ENCODE results near the gene CD52. TPM values are rescaled to one million over a fixed set of nuclear protein-coding genes. Genes with fewer than 3 reads are reported as not detected.

The CD52 gene
- total and polyA plus RNA-seq, 2 of the 4 experiments (the other 2 are of a cell fraction): 1.6 TPM; not detected in 1

DNA sequence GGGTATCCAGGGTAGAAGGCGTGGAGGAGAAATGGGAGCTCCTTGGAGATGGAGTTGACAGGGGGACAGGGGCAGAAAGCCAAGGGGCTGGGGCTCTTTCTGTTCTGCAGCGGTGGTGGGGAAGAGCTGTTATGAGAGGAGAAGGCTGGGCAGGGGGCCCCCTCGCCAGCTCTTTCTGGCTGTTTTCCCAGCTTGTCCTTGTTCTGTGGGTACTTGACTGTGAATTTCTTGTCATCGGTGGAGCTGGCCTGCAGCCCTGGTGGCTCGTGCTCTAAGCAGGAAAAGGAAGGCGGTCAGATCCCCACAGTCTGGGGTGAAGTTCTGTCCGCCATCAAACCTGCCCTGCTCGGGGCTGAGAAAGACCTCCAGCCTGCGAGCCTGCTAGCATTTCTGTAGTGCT lies 47.2 kb downstream of the CD52 start:
- intact Hi-C loops (cut with micrococcal nuclease) (no loop called here), in situ Hi-C loops (cut with MboI; ENCODE audit: low sequenced_read_pairs) (no loop called here), dilution Hi-C loops (cut with HindIII; ENCODE audit: low sequenced_read_pairs, unreplicated experiment) (no loop called here)
- no peak overlapping the region for H2AK5ac ChIP-seq (ENCODE audit: low read depth, low read length)
- no peak overlapping the region for H3K4ac ChIP-seq (ENCODE audit: low read depth, low read length)
- no peaks in the 10 kb centered on the region for H3K36me3 ChIP-seq (ENCODE audit: control insufficient read depth, insufficient read depth, low read length)
- H2AK9ac ChIP-seq (replicated peaks; ENCODE audit: low read depth, low read length, poor library complexity): no peak overlapping the region
- no peak overlapping the region for H3K23ac ChIP-seq (ENCODE audit: low read depth, low read length)
- no peaks in the 10 kb centered on the region for H3K9me1 ChIP-seq (ENCODE audit: insufficient read depth, low read length)
- ATAC-seq (ENCODE audit: low read depth): no peak
- H3K18ac ChIP-seq (ENCODE audit: low read depth, low read length): no peak overlapping the region
- H3K79me1 ChIP-seq (ENCODE audit: low read depth in 1 of 2, low read length in 2 of 2): no peaks in the 10 kb centered on the region
- no peak overlapping the region for H2BK5ac ChIP-seq (ENCODE audit: low read depth, low read length, poor library complexity, severe bottlenecking)
- H4K91ac ChIP-seq (ENCODE audit: insufficient read depth, low read depth, low read length): no peak overlapping the region
- no peak overlapping the region for H2BK15ac ChIP-seq (ENCODE audit: low read depth, low read length)
- no peak for TF ChIP-seq RAD21 (IDR thresholded peaks at IDR 0.05; ENCODE audit: low read length)
- TF ChIP-seq NFE2L2 (IDR thresholded peaks at IDR 0.05; ENCODE audit: low read depth, low read length): no peak
- TF ChIP-seq CEBPB (IDR thresholded peaks at IDR 0.05; ENCODE audit: low read depth, low read length): no peak
- TF ChIP-seq RFX5 (IDR thresholded peaks at IDR 0.05; ENCODE audit: low read depth, low read length): no peak
- no peak for TF ChIP-seq MXI1 (IDR thresholded peaks at IDR 0.05; ENCODE audit: borderline replicate concordance, low read depth, low read length)
- no peak for TF ChIP-seq POLR2A (IDR thresholded peaks at IDR 0.05; ENCODE audit: low read depth, low read length)
- TF ChIP-seq MAFK (IDR thresholded peaks at IDR 0.05; ENCODE audit: low read depth, low read length): no peak
- TF ChIP-seq SMC3 (IDR thresholded peaks at IDR 0.05; ENCODE audit: low read depth, low read length): no peak
- TF ChIP-seq MAZ (IDR thresholded peaks at IDR 0.05; ENCODE audit: borderline replicate concordance, low read depth, low read length): no peak
- no peak for TF ChIP-seq USF2 (IDR thresholded peaks at IDR 0.05; ENCODE audit: low read depth, low read length)
- TF ChIP-seq CTCF (conservative IDR thresholded peaks at IDR 0.05; ENCODE audit: low read depth, low read length): no peak
- no peak for TF ChIP-seq ELK1 (IDR thresholded peaks at IDR 0.05; ENCODE audit: borderline replicate concordance, low read depth, low read length)
- TF ChIP-seq FOS (IDR thresholded peaks at IDR 0.05; ENCODE audit: low read depth, low read length): no peak
- no peak for TF ChIP-seq CHD1 (IDR thresholded peaks at IDR 0.05; ENCODE audit: low read depth, low read length)
- TF ChIP-seq RCOR1 (IDR thresholded peaks at IDR 0.05; ENCODE audit: insufficient replicate concordance, low read length): no peak
- no peak for TF ChIP-seq BHLHE40 (IDR thresholded peaks at IDR 0.05; ENCODE audit: low read depth, low read length)
- ChIA-PET POLR2A (ENCODE audit: unreplicated experiment) (no interaction called here), CTCF (interaction anchor here (3.0 kb wide), 1 partner anchor 13 kb away, joined by 9 read pairs; no protein-coding TSS in a partner anchor)
- H2BK120ac ChIP-seq (ENCODE audit: low read depth, low read length): no peak overlapping the region
- no peak overlapping the region for H3K27ac ChIP-seq (ENCODE audit: insufficient read depth, low read length)
- no peak overlapping the region for H4K8ac ChIP-seq (ENCODE audit: low read depth in 2 of 2, low read length in 2 of 2)
- H3K4me3 ChIP-seq (ENCODE audit: insufficient read depth, low read depth, low read length): no peak overlapping the region
- 0% methylated on average over 2 of the region's 9 CpGs; no CpG with 5 or more reads in 1 of the 2 experiments for WGBS, 2 experiments (ENCODE audit: extremely low coverage in 2 of 2, insufficient read length in 1 of 2)
- peaks cover 55% of the 10 kb centered on the region for H3K27me3 ChIP-seq (ENCODE audit: control insufficient read depth, insufficient read depth, low read length)
- H3K56ac ChIP-seq (ENCODE audit: extremely low read depth, insufficient read depth, low read length): no peak overlapping the region
- H3K4me2 ChIP-seq (ENCODE audit: low read depth, low read length): no peak overlapping the region
- H3K9ac ChIP-seq (ENCODE audit: low read depth, low read length): no peak overlapping the region
- no peak for DNase-seq
- H3K9me3 ChIP-seq (ENCODE audit: control insufficient read depth, insufficient read depth, low read length): no peaks in the 10 kb centered on the region
- no peaks in the 10 kb centered on the region for H4K20me1 ChIP-seq (ENCODE audit: insufficient read depth, low read length)
- no peak overlapping the region for H3K14ac ChIP-seq (replicated peaks; ENCODE audit: low read depth, low read length)
- peak overlapping the region; percentile 41 for H2AFZ ChIP-seq (replicated peaks; ENCODE audit: low read length, poor library complexity)
- no TSS peak for BruUV-seq (replicated peaks)
- no peak overlapping the region for H2BK20ac ChIP-seq (ENCODE audit: low read depth, low read length)
- no peaks in the 10 kb centered on the region; the same call in 1 of the 2 replicates for H3K4me1 ChIP-seq (ENCODE audit: control insufficient read depth, insufficient read depth, low read length)
- H4K5ac ChIP-seq (ENCODE audit: low read depth, low read length): no peak overlapping the region
